CD4-positive, CD25-positive, alpha-beta regulatory T cell (primary cell): ENCODE results near the gene CPE. TPM values are rescaled to one million over a fixed set of nuclear protein-coding genes. Genes with fewer than 3 reads are reported as not detected.

Experiments used
- ATAC-seq, 2 donors: fragments of 150-1000 bp; cut with Tn5 transposase; one replicate each; pipeline ENCODE4 v1.10.0; 2021; ENCODE audit warnings: low read depth in 2 of 2, moderate number of reproducible peaks in 2 of 2, moderate library complexity in 1 of 2
- DNase-seq, 3 donors: peaks; one replicate each; pipeline versions ENCODE4 v3.0.0 to v3.0.0-alpha.2; 2012 to 2022; ENCODE audit warnings: mixed read lengths in 1 of 3
- H3K27ac ChIP-seq: one replicate; pipeline ENCODE4 v1.7.0; 2013; ENCODE audit warnings: mild to moderate bottlenecking, low read length; ENCODE audit not compliant: insufficient read depth, poor library complexity, severe bottlenecking
- H3K27me3 ChIP-seq: one replicate; pipeline ENCODE4 v1.7.0; 2013; ENCODE audit warnings: low read length; ENCODE audit not compliant: control insufficient read depth, insufficient read depth
- H3K36me3 ChIP-seq: one replicate; pipeline ENCODE4 v1.7.0; 2013; ENCODE audit warnings: mild to moderate bottlenecking, low read length, moderate library complexity; ENCODE audit not compliant: control insufficient read depth, insufficient read depth
- H3K4me1 ChIP-seq: 2 replicates; pipeline ENCODE4 v1.7.0; 2013; ENCODE audit warnings: mild to moderate bottlenecking, low read length; ENCODE audit not compliant: insufficient read depth, control insufficient read depth, poor library complexity, severe bottlenecking
- H3K4me3 ChIP-seq: one replicate; pipeline ENCODE4 v1.7.0; 2013; ENCODE audit warnings: low read depth, mild to moderate bottlenecking, low read length, moderate library complexity
- H3K9me3 ChIP-seq, 2 experiments: 1 replicate in 1 of 2; 2 replicates in 1 of 2; pipeline ENCODE4 v1.7.0; 2013; ENCODE audit warnings: low read length in 2 of 2, mild to moderate bottlenecking in 1 of 2, moderate library complexity in 1 of 2; ENCODE audit not compliant: control insufficient read depth in 2 of 2
- H3K27ac Mint-ChIP-seq, 3 donors: one replicate each; pipeline ENCODE4 v1.8.0; 2020 to 2022; ENCODE audit warnings: mild to moderate bottlenecking in 3 of 3, mixed read lengths in 3 of 3, moderate library complexity in 2 of 3
- H3K27me3 Mint-ChIP-seq: one replicate; pipeline ENCODE4 v1.8.0; 2022; ENCODE audit warnings: mild to moderate bottlenecking, mixed read lengths
- H3K36me3 Mint-ChIP-seq: one replicate; pipeline ENCODE4 v1.8.0; 2020; ENCODE audit warnings: mixed read lengths
- H3K4me1 Mint-ChIP-seq, 4 donors: one replicate each; pipeline ENCODE4 v1.8.0; 2020 to 2022; ENCODE audit warnings: mixed read lengths in 4 of 4, mild to moderate bottlenecking in 1 of 4
- H3K4me3 Mint-ChIP-seq, 4 donors: one replicate each; pipeline ENCODE4 v1.8.0; 2020 to 2022; ENCODE audit warnings: mild to moderate bottlenecking in 4 of 4, mixed read lengths in 4 of 4, moderate library complexity in 3 of 4
- H3K9me3 Mint-ChIP-seq, 7 donors: one replicate each; pipeline ENCODE4 v1.8.0; 2020 to 2022; ENCODE audit warnings: mixed read lengths in 7 of 7, mild to moderate bottlenecking in 3 of 7, moderate library complexity in 2 of 7
- polyA plus RNA-seq, 4 donors: library from polyadenylated mRNA; unstranded; fragments of 300-500 nt; fragmentation: Illumina TruSeq; gene quantifications; one replicate each; pipeline ENCODE4 v1.2.3, GENCODE V29; 2021
- total RNA-seq: library from RNA; stranded (reverse); gene quantifications from one replicate; pipeline ENCODE4 v1.2.3, GENCODE V29; 2022

Gene CPE
- total RNA-seq (1.8 TPM), polyA plus RNA-seq (1 to 10 TPM; 1.6 to 4.6 (median 2.9) TPM)

GRCh38 chr4:165378745-165379677 lies at the start of gene CPE:
TSS of gene CPE (plus strand) at chr4:165379008. CDS start at chr4:165379222, 214 bp downstream.
- Histone ChIP-seq H3K27me3 (peaks cover 60% of the 10 kb centered on the region), H3K9me3 (no peaks in the 10 kb centered on the region), H3K4me1 (peaks cover 9% of the 10 kb centered on the region), H3K36me3 (no peaks in the 10 kb centered on the region), H3K4me3 (peak within 1 kb of the TSS; percentile 33), H3K27ac (no peak within 1 kb of the TSS)
- peak; percentile 95 for ATAC-seq
- Mint-ChIP-seq H3K4me3 (peak within 1 kb of the TSS; percentile 7 to 87 (median 68)), H3K36me3 (no peaks in the 10 kb centered on the region), H3K9me3 (peaks cover 0 to 6% (median 0%) of the 10 kb centered on the region in 7 donors), H3K27ac (no peak within 1 kb of the TSS), H3K27me3 (peaks cover 81% of the 10 kb centered on the region), H3K4me1 (peaks cover 0 to 20% (median 7%) of the 10 kb centered on the region in 4 donors)
- DNase-seq = peak; percentile 33 to 71 (median 47)

- Histone ChIP-seq H3K27me3 (no peaks in the 10 kb centered on the region), H3K27ac (no peak overlapping the region), H3K4me3 (no peak overlapping the region), H3K9me3 (no peaks in the 10 kb centered on the region), H3K4me1 (peaks cover 32% of the 10 kb centered on the region), H3K36me3 (peaks cover 19% of the 10 kb centered on the region)
- DNase-seq (no peak), ATAC-seq (no peak)
- H3K4me1 Mint-ChIP-seq = peaks cover 15 to 38% (median 28%) of the 10 kb centered on the region in 4 donors
- H3K9me3 Mint-ChIP-seq = no peaks in the 10 kb centered on the region
- no peak overlapping the region for H3K27ac Mint-ChIP-seq
- peaks cover 16% of the 10 kb centered on the region for H3K36me3 Mint-ChIP-seq
- H3K27me3 Mint-ChIP-seq = no peaks in the 10 kb centered on the region
- H3K4me3 Mint-ChIP-seq = peak overlapping the region in 1 of 4 donors; percentile 65
Measured at GRCh38 chr4:165330071-165330470, 48.7 kb upstream of the CPE start.

- Mint-ChIP-seq H3K27ac (peak overlapping the region in 1 of 3 donors; percentile 23), H3K9me3 (no peaks in the 10 kb centered on the region), H3K27me3 (no peaks in the 10 kb centered on the region), H3K36me3 (peaks cover 16% of the 10 kb centered on the region), H3K4me1 (peaks cover 15 to 41% (median 31%) of the 10 kb centered on the region in 4 donors), H3K4me3 (peak overlapping the region in 1 of 4 donors; percentile 65)
- H3K27ac ChIP-seq = no peak overlapping the region
- H3K4me3 ChIP-seq = no peak overlapping the region
- H3K9me3 ChIP-seq = no peaks in the 10 kb centered on the region
- H3K27me3 ChIP-seq = no peaks in the 10 kb centered on the region
- H3K4me1 ChIP-seq = peaks cover 32% of the 10 kb centered on the region
- ATAC-seq (no peak), DNase-seq (no peak)
- peaks cover 19% of the 10 kb centered on the region for H3K36me3 ChIP-seq
Measured at GRCh38 chr4:165330666-165331065, 48.1 kb upstream of the CPE start.

- H3K27me3 Mint-ChIP-seq = no peaks in the 10 kb centered on the region
- no peak for ATAC-seq
- Histone ChIP-seq H3K4me1 (peaks cover 30% of the 10 kb centered on the region), H3K4me3 (no peak overlapping the region), H3K9me3 (no peaks in the 10 kb centered on the region), H3K27me3 (no peaks in the 10 kb centered on the region), H3K36me3 (peaks cover 19% of the 10 kb centered on the region), H3K27ac (no peak overlapping the region)
- peak overlapping the region in 2 of 3 donors; percentile 23 to 42 for H3K27ac Mint-ChIP-seq
- no peaks in the 10 kb centered on the region for H3K9me3 Mint-ChIP-seq
- DNase-seq = peak in 1 of 3 donors; percentile 26
- H3K4me3 Mint-ChIP-seq = peak overlapping the region in 2 of 4 donors; percentile 20 to 65
- H3K4me1 Mint-ChIP-seq = peaks cover 18 to 42% (median 28%) of the 10 kb centered on the region in 4 donors
- H3K36me3 Mint-ChIP-seq = peaks cover 17% of the 10 kb centered on the region
Measured at GRCh38 chr4:165331359-165331758, 47.4 kb upstream of the CPE start.

- peaks cover 21% of the 10 kb centered on the region for H3K36me3 Mint-ChIP-seq
- ATAC-seq (no peak), DNase-seq (no peak)
- Histone ChIP-seq H3K9me3 (no peaks in the 10 kb centered on the region), H3K27ac (no peak overlapping the region), H3K36me3 (peaks cover 21% of the 10 kb centered on the region), H3K27me3 (no peaks in the 10 kb centered on the region), H3K4me3 (no peak overlapping the region), H3K4me1 (peaks cover 26% of the 10 kb centered on the region)
- H3K27ac Mint-ChIP-seq = no peak overlapping the region
- peak overlapping the region in 1 of 4 donors; percentile 2 for H3K4me3 Mint-ChIP-seq
- no peaks in the 10 kb centered on the region for H3K27me3 Mint-ChIP-seq
- no peaks in the 10 kb centered on the region for H3K9me3 Mint-ChIP-seq
- peaks cover 19 to 45% (median 28%) of the 10 kb centered on the region in 4 donors for H3K4me1 Mint-ChIP-seq
Measured at GRCh38 chr4:165331823-165332222, 47.0 kb upstream of the CPE start.

GRCh38 chr4:165332502-165332901 lies 46.3 kb upstream of the CPE start:
- Mint-ChIP-seq H3K27me3 (no peaks in the 10 kb centered on the region), H3K36me3 (peaks cover 25% of the 10 kb centered on the region), H3K27ac (no peak overlapping the region), H3K9me3 (no peaks in the 10 kb centered on the region), H3K4me1 (peaks cover 19 to 50% (median 29%) of the 10 kb centered on the region in 4 donors), H3K4me3 (no peak overlapping the region)
- H3K9me3 ChIP-seq = no peaks in the 10 kb centered on the region
- no peak overlapping the region for H3K27ac ChIP-seq
- DNase-seq (no peak), ATAC-seq (no peak)
- H3K36me3 ChIP-seq = peaks cover 23% of the 10 kb centered on the region
- H3K4me1 ChIP-seq = peaks cover 23% of the 10 kb centered on the region
- H3K4me3 ChIP-seq = no peak overlapping the region
- H3K27me3 ChIP-seq = no peaks in the 10 kb centered on the region

- Histone ChIP-seq H3K9me3 (no peaks in the 10 kb centered on the region), H3K27ac (no peak overlapping the region), H3K27me3 (no peaks in the 10 kb centered on the region), H3K36me3 (peaks cover 43% of the 10 kb centered on the region), H3K4me1 (no peaks in the 10 kb centered on the region), H3K4me3 (no peak overlapping the region)
- DNase-seq = no peak
- no peak for ATAC-seq
- Mint-ChIP-seq H3K4me1 (peaks cover 22 to 50% (median 31%) of the 10 kb centered on the region in 4 donors), H3K4me3 (no peak overlapping the region), H3K27ac (peak overlapping the region in 1 of 3 donors; percentile 35), H3K27me3 (no peaks in the 10 kb centered on the region), H3K36me3 (peaks cover 33% of the 10 kb centered on the region), H3K9me3 (no peaks in the 10 kb centered on the region)
Measured at GRCh38 chr4:165335163-165335703, 43.6 kb upstream of the CPE start.
